ENCODE measurements around the gene ZNHIT1.

DNA sequence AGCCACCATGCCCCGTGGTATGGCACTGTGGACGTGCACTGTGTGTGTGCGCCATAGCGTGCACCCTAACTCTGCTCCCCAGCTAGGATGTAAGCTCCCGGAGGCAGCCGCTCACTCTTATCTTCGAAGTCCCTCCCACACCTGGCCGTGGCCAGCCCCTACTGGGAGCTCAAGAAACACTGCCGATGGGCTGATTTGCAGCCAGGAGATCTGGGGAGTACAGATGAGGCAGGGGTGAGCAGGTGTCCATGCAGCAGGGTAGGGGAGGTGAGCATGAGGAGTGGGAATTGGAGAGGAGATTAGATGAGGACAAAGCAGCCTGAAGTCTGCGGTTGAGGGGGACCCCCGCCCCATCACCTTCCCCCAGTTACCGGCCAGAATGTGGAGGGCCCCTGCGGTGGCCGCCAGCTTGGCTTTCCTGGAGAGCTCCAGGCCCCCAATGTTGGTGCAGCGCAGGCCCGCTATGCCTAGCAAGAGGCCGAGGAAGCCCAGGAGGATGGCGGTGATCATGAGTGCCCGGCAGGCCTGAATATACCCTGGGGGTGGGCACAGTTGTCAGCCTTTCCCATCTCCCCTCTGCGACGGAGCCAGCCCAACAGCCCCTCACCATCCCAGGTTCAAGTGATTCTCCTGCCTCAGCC, 16.1 kb downstream of the ZNHIT1 start:
- TF ChIP-seq, protein P1, sequence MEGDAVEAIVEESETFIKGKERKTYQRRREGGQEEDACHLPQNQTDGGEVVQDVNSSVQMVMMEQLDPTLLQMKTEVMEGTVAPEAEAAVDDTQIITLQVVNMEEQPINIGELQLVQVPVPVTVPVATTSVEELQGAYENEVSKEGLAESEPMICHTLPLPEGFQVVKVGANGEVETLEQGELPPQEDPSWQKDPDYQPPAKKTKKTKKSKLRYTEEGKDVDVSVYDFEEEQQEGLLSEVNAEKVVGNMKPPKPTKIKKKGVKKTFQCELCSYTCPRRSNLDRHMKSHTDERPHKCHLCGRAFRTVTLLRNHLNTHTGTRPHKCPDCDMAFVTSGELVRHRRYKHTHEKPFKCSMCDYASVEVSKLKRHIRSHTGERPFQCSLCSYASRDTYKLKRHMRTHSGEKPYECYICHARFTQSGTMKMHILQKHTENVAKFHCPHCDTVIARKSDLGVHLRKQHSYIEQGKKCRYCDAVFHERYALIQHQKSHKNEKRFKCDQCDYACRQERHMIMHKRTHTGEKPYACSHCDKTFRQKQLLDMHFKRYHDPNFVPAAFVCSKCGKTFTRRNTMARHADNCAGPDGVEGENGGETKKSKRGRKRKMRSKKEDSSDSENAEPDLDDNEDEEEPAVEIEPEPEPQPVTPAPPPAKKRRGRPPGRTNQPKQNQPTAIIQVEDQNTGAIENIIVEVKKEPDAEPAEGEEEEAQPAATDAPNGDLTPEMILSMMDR (IDR thresholded peaks at IDR 0.05): no peak
- no peak for TF ChIP-seq POLR2A (IDR thresholded peaks at IDR 0.05)

All from testis (tissue), 2 donors.